ENCODE results near the gene SNAPC2. TPM values are rescaled to one million over a fixed set of nuclear protein-coding genes. Genes with fewer than 3 reads are reported as not detected.
"Not testable (repeated sequence)": the region's sequence is repeated elsewhere in the genome, so short reads cannot be mapped to it uniquely, and the experiment has no call there.

The SNAPC2 gene
- total RNA-seq, 1 experiment from 2014 or later: 23.2 TPM

DNA sequence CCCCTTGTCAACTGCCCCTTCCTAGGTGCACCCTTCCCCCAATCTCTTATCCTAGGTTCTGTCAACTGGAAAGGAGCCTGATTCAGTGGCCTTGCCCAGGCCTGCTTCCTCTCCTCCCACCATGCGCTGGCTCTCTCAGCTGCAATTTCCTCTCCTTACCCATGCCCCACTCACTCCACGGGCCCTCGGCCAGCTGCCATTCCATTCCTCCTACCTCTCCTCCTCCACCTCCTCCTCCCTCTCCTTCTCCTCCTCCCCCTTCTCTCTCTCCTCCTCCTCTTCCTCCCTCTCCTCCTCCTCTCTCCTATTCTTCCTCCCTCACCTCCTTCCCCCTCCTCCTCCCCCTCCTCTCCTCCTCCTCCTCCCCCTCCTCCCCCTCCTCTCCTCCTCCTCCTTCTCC lies 32.9 kb downstream of the SNAPC2 start:
- H3K27ac Mint-ChIP-seq: no peak overlapping the region
- H3K36me3 Mint-ChIP-seq: peaks cover 7% of the 10 kb centered on the region; the same call in 1 of the 2 replicates
- TF ChIP-seq NR2C2 (CRISPR knock-in tag; IDR thresholded peaks at IDR 0.05): no peak
- peak; percentile 86 for TF ChIP-seq ZNF263 (CRISPR knock-in tag; IDR thresholded peaks at IDR 0.05; ENCODE audit: low read depth)
- ChIA-PET POLR2A (interaction anchor here (0.6 to 1.5 kb wide), 2 partner anchors 9 to 10 kb away, joined by 3 to 4 read pairs; partner anchors contain the start of gene TIMM44), CTCF (interaction anchor here (2.2 to 2.8 kb wide), 3 partner anchors 9 to 49 kb away, joined by 12 to 17 read pairs (median 13); partner anchors contain the start of gene TIMM44)
- H3K27me3 Mint-ChIP-seq (ENCODE audit: low read depth): no peaks in the 10 kb centered on the region
- H3K4me1 Mint-ChIP-seq: peaks cover 9% of the 10 kb centered on the region
- ATAC-seq (peak; percentile 16; the same call in 1 of the 2 replicates), DNase-seq (ENCODE audit: low spot score) (no peak)
- no peaks in the 10 kb centered on the region for H3K9me3 Mint-ChIP-seq
- H3K4me3 Mint-ChIP-seq: no peak overlapping the region

DNA sequence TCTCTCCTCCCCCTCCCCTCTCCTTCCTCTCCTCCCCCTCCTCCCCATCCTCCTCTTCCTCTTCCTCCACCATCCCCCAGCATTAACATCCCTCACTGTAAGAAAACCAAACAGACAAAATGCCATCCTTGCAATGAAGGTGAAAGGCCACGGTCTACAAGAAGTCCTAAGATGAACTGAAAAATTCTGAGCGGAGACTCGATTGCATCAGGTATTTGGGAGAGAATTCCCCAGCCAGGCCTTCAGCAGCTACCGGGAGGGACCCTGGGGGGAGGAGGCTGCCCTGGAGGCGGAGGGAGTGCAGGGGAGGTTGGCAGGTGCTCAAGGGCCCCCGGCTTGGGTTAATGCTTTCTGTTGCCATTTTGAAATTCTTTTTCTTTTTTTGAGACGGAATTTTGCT lies 33.4 kb downstream of the SNAPC2 start:
- no peak overlapping the region for H3K4me3 Mint-ChIP-seq
- ATAC-seq (no peak), DNase-seq (ENCODE audit: low spot score) (no peak)
- H3K27ac Mint-ChIP-seq: no peak overlapping the region
- peaks cover 6% of the 10 kb centered on the region; the same call in 1 of the 2 replicates for H3K36me3 Mint-ChIP-seq
- peaks cover 9% of the 10 kb centered on the region for H3K4me1 Mint-ChIP-seq
- ChIA-PET POLR2A (interaction anchor here (0.5 to 1.5 kb wide), 3 partner anchors 9 to 13 kb away, joined by 3 to 4 read pairs (median 3); partner anchors contain the start of gene TIMM44), CTCF (interaction anchor here (1.0 to 2.7 kb wide), 3 partner anchors 9 to 17 kb away, joined by 3 to 21 read pairs (median 17); partner anchors contain the start of gene TIMM44)
- TF ChIP-seq ZNF263 (CRISPR knock-in tag; IDR thresholded peaks at IDR 0.05; ENCODE audit: low read depth) (peak; percentile 65; the same call in 1 of the 2 replicates), USF1 (CRISPR knock-in tag; IDR thresholded peaks at IDR 0.05) (no peak), JUN (CRISPR knock-in tag; IDR thresholded peaks at IDR 0.05) (no peak)
- no peaks in the 10 kb centered on the region for H3K9me3 Mint-ChIP-seq
- H3K27me3 Mint-ChIP-seq (ENCODE audit: low read depth): no peaks in the 10 kb centered on the region

- H3K27me3 Mint-ChIP-seq (ENCODE audit: low read depth): no peaks in the 10 kb centered on the region
- no peak for ATAC-seq
- no peak for DNase-seq (ENCODE audit: low spot score)
- H3K27ac Mint-ChIP-seq: peak overlapping the region; percentile 32; the same call in 1 of the 2 replicates
- no peak overlapping the region for H3K4me3 Mint-ChIP-seq
- H3K9me3 Mint-ChIP-seq: no peaks in the 10 kb centered on the region
- POLR2A ChIA-PET: no interaction called here
- peaks cover 8% of the 10 kb centered on the region for H3K36me3 Mint-ChIP-seq
- peaks cover 11% of the 10 kb centered on the region for H3K4me1 Mint-ChIP-seq
- TF ChIP-seq ZNF423 (CRISPR knock-in tag; IDR thresholded peaks at IDR 0.05) (0 out of 2 replicates have a peak, but pooled peaks have one; percentile 9), NFATC4 (CRISPR knock-in tag; IDR thresholded peaks at IDR 0.05) (no peak)
- CTCF ChIA-PET: interaction anchor here (1.6 to 2.7 kb wide), 2 partner anchors 12 to 15 kb away, joined by 5 to 21 read pairs; partner anchors contain the start of gene TIMM44
Observed at GRCh38 chr19:7955696-7956095, 35.6 kb downstream of the SNAPC2 start.

- Mint-ChIP-seq H3K9me3 (no peaks in the 10 kb centered on the region), H3K36me3 (peaks cover 29% of the 10 kb centered on the region), H3K4me1 (peaks cover 5% of the 10 kb centered on the region; the same call in 1 of the 2 replicates), H3K27ac (no peak overlapping the region), H3K4me3 (no peak overlapping the region), H3K27me3 (ENCODE audit: low read depth) (no peaks in the 10 kb centered on the region)
- ChIA-PET CTCF (interaction anchor here (0.9 to 2.2 kb wide), 3 partner anchors 11 to 15 kb away, joined by 4 to 16 read pairs (median 4); partner anchors contain the start of gene TIMM44), POLR2A (no interaction called here)
- ATAC-seq (no peak), DNase-seq (ENCODE audit: low spot score) (no peak)
- no peak for TF ChIP-seq ZNF416 (CRISPR knock-in tag; IDR thresholded peaks at IDR 0.05)
- no peak for TF ChIP-seq GTF2I (CRISPR knock-in tag; conservative IDR thresholded peaks at IDR 0.05)
Observed at GRCh38 chr19:7959211-7959610, 39.1 kb downstream of the SNAPC2 start.

DNA sequence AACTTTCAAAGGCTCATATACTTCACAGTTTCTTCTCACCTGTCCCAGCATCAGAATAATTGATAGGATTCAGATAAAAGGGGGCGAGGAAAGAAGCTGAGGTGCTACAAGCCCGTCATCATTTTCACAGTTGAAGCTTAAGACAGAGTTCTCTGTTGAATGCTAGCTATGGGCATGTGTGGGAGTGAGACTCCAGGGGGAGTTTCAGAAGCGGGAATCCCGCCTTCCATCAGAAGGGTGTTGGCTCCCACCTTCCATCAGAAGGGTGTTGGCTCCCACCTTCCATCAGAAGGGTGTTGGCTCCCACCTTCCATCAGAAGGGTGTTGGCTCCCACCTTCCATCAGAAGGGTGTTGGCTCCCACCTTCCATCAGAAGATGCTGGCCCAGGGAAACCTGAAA lies 40.9 kb downstream of the SNAPC2 start:
- POLR2A ChIA-PET: interaction anchor here (0.5 to 1.0 kb wide), 3 partner anchors 9 to 94 kb away, joined by 3 read pairs; partner anchors contain the start of gene TIMM44
- not testable (repeated sequence) for H3K4me1 Mint-ChIP-seq; H3K9me3 Mint-ChIP-seq; H3K4me3 Mint-ChIP-seq; ATAC-seq; DNase-seq (ENCODE audit: low spot score); H3K27me3 Mint-ChIP-seq (ENCODE audit: low read depth); H3K27ac Mint-ChIP-seq
- CTCF ChIA-PET: interaction anchor here (1.0 to 2.2 kb wide), 3 partner anchors 9 to 41 kb away, joined by 4 to 16 read pairs (median 7); no protein-coding TSS in a partner anchor
- peaks cover 41% of the 10 kb centered on the region for H3K36me3 Mint-ChIP-seq

DNA sequence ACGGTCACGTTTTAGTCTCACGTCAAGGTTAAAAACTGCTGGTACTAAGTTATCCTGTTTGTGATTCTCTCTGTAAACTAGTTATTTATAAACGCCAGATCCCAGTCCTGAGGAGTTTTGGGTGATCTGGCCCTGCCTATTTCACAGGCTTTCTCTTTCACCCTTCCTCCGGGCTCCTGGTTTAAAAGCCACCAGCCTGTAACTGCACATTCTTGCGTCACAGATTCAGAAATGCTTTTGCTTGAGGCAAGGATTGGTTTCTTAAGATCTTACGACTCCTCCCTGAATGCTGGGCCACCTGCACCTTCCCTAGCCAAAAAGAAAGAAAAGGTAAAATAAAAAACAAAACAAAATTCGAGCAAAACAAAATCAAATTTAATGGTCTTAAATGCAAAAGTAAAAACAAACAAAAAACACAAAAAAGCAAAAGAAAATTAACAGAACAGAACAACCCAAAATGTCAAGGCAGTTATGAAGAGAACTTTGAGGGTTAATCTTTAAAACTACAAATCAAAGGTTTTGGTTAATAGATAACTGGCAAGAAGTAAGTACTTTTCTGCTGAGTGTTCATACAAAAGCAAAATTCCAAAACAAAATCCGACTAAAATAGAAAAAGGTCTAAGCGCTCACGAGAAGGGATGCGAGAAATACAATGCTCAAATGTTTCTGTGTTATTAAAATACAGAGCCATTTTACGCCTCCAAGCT lies 41.9 kb downstream of the SNAPC2 start:
- no peak for TF ChIP-seq FOXJ3 (CRISPR knock-in tag; IDR thresholded peaks at IDR 0.05; ENCODE audit: borderline replicate concordance)
- no peak for TF ChIP-seq GABPB1 (CRISPR knock-in tag; IDR thresholded peaks at IDR 0.05)
- no peak for TF ChIP-seq HMGA2 (CRISPR knock-in tag; IDR thresholded peaks at IDR 0.05)
- ATAC-seq (no peak), DNase-seq (ENCODE audit: low spot score) (no peak)
- peaks cover 49% of the 10 kb centered on the region for H3K36me3 Mint-ChIP-seq
- no peaks in the 10 kb centered on the region for H3K9me3 Mint-ChIP-seq
- no peaks in the 10 kb centered on the region for H3K27me3 Mint-ChIP-seq (ENCODE audit: low read depth)
- H3K4me3 Mint-ChIP-seq: no peak overlapping the region
- CTCF ChIA-PET: no interaction called here
- H3K4me1 Mint-ChIP-seq: peaks cover 2% of the 10 kb centered on the region; the same call in 1 of the 2 replicates
- POLR2A ChIA-PET: no interaction called here
- peak overlapping the region; percentile 17 for H3K27ac Mint-ChIP-seq

Data from WTC11 (cell line).